Measurements from ENCODE around the gene CSTF2T. TPM values are rescaled to one million over a fixed set of nuclear protein-coding genes. Genes with fewer than 3 reads are reported as not detected.

The CSTF2T gene
- total RNA-seq, 4 donors from 2014 or later: 11.8 to 15.5 (median 13.9) TPM

DNA sequence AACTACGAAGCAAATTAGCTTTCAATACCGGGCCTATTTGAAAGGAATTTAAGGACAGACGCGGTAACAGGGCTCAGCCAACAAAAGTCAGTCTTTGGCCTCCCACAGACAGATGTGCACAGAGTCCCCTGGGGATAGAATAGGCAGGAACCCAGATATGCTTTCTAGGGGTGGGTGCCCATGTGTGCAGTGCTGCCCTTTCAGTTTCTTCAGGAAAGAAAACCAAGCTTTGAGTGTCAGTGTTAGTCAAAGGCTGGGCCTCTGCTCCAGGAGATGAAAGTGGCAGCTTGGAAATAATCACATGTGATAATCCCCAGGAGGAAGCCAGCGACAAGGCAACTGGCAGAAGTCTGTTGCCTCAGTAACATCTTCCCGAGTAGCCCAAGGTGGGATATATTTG is 43.8 kb upstream of the CSTF2T start:
- TF ChIP-seq POLR2A (IDR thresholded peaks at IDR 0.05): no peak
- TF ChIP-seq, protein P1, sequence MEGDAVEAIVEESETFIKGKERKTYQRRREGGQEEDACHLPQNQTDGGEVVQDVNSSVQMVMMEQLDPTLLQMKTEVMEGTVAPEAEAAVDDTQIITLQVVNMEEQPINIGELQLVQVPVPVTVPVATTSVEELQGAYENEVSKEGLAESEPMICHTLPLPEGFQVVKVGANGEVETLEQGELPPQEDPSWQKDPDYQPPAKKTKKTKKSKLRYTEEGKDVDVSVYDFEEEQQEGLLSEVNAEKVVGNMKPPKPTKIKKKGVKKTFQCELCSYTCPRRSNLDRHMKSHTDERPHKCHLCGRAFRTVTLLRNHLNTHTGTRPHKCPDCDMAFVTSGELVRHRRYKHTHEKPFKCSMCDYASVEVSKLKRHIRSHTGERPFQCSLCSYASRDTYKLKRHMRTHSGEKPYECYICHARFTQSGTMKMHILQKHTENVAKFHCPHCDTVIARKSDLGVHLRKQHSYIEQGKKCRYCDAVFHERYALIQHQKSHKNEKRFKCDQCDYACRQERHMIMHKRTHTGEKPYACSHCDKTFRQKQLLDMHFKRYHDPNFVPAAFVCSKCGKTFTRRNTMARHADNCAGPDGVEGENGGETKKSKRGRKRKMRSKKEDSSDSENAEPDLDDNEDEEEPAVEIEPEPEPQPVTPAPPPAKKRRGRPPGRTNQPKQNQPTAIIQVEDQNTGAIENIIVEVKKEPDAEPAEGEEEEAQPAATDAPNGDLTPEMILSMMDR (IDR thresholded peaks at IDR 0.05): no peak
- H3K4me3 ChIP-seq (ENCODE audit: low read depth, poor library complexity, severe bottlenecking): no peak overlapping the region
- no peak for DNase-seq (ENCODE audit: low spot score in 2 of 2)
- intact Hi-C loops (cut with DNase I; ENCODE audit: low total_unique reads): no loop called here
- 51 to 61% methylated on average over 6 of the region's 6 CpGs for WGBS, 2 donors

GRCh38 chr10:51733057-51733456 is 33.7 kb upstream of the CSTF2T start:
- TF ChIP-seq POLR2A (IDR thresholded peaks at IDR 0.05): no peak
- TF ChIP-seq, protein P1 (IDR thresholded peaks at IDR 0.05): no peak
- no peak overlapping the region for H3K4me3 ChIP-seq (ENCODE audit: low read depth, poor library complexity, severe bottlenecking)
- intact Hi-C loops (cut with DNase I; ENCODE audit: low total_unique reads): no loop called here
- no peak for DNase-seq (ENCODE audit: low spot score in 2 of 2)
- WGBS, 2 donors: 78 to 85% methylated on average over 1 of the region's 1 CpG

GRCh38 chr10:51729822-51730555 is 30.6 kb upstream of the CSTF2T start:
- WGBS, 2 donors: 81 to 86% methylated on average over 7 of the region's 7 CpGs
- H3K4me3 ChIP-seq (ENCODE audit: low read depth, poor library complexity, severe bottlenecking): no peak overlapping the region
- TF ChIP-seq POLR2A (IDR thresholded peaks at IDR 0.05): no peak
- TF ChIP-seq, protein P1 (IDR thresholded peaks at IDR 0.05): no peak
- no peak for DNase-seq (ENCODE audit: low spot score in 2 of 2)
- intact Hi-C loops (cut with DNase I; ENCODE audit: low total_unique reads): no loop called here

- intact Hi-C loops (cut with DNase I; ENCODE audit: low total_unique reads): no loop called here
- TF ChIP-seq, protein P1 (IDR thresholded peaks at IDR 0.05): no peak
- TF ChIP-seq POLR2A (IDR thresholded peaks at IDR 0.05): no peak
- DNase-seq (ENCODE audit: low spot score in 2 of 2): no peak
- 79 to 83% methylated on average over 1 of the region's 1 CpG for WGBS, 2 donors
- H3K4me3 ChIP-seq (ENCODE audit: low read depth, poor library complexity, severe bottlenecking): no peak overlapping the region
Measured at GRCh38 chr10:51724038-51724437, 24.6 kb upstream of the CSTF2T start.

GRCh38 chr10:51718804-51719291 is 19.5 kb upstream of the CSTF2T start:
- no peak overlapping the region for H3K4me3 ChIP-seq (ENCODE audit: low read depth, poor library complexity, severe bottlenecking)
- no peak for DNase-seq (ENCODE audit: low spot score in 2 of 2)
- intact Hi-C loops (cut with DNase I; ENCODE audit: low total_unique reads): no loop called here
- TF ChIP-seq, protein P1 (IDR thresholded peaks at IDR 0.05): no peak
- TF ChIP-seq POLR2A (IDR thresholded peaks at IDR 0.05): no peak

DNA sequence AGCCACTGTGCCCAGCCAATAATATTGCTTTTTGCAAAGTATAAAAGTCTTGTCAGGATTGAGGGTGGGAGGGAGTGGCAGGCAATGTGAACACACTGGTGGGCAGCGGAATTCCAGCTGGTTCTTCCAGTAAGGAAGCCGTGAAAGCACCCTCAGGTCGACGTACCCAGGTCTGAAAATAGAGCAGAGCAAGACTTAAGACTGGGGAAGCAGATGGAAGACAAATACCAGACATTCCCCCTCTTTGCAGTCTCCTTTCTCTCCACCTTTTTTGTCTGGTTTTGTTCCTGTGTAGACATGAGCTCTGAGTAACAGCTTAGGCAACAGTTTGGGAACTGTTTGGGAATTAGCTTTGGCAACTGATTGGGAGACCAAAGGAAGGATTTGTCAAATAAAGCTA is 17.6 kb upstream of the CSTF2T start:
- 66 to 81% methylated on average over 4 of the region's 4 CpGs for WGBS, 2 donors
- no peak overlapping the region for H3K4me3 ChIP-seq (ENCODE audit: low read depth, poor library complexity, severe bottlenecking)
- intact Hi-C loops (cut with DNase I; ENCODE audit: low total_unique reads): no loop called here
- no peak for DNase-seq (ENCODE audit: low spot score in 2 of 2)
- TF ChIP-seq, protein P1 (IDR thresholded peaks at IDR 0.05): no peak
- no peak for TF ChIP-seq POLR2A (IDR thresholded peaks at IDR 0.05)
